ENCODE data around the gene SYNGR1.

SYNGR1 gene

GRCh38 chr22:39349967-39350726 is at the start of gene SYNGR1:
Gene SYNGR1 (plus strand): TSS chr22:39349991. CDS start chr22:39350011, 20 bp downstream.
- no peaks in the 10 kb centered on the region for H3K9me3 ChIP-seq (ENCODE audit: low read length)
- H3K36me3 ChIP-seq (ENCODE audit: insufficient read depth, low read length), result no peaks in the 10 kb centered on the region
- H3K4me1 ChIP-seq (ENCODE audit: insufficient read depth, low read length), result peaks cover 20% of the 10 kb centered on the region
- no peaks in the 10 kb centered on the region for H3K27me3 ChIP-seq (ENCODE audit: insufficient read depth, low read length)
- peak within 1 kb of the TSS; percentile 73 for H3K4me3 ChIP-seq (ENCODE audit: low read length)
- peak within 1 kb of the TSS; percentile 98 for H2AFZ ChIP-seq (ENCODE audit: low read depth, low read length)

GRCh38 chr22:39300186-39300830 is 49.5 kb upstream of the SYNGR1 start:
- Histone ChIP-seq H3K9me3 (ENCODE audit: low read length) (peaks cover 5% of the 10 kb centered on the region), H2AFZ (ENCODE audit: low read depth, low read length) (peak overlapping the region; percentile 38), H3K27me3 (ENCODE audit: insufficient read depth, low read length) (peaks cover 2% of the 10 kb centered on the region), H3K36me3 (ENCODE audit: insufficient read depth, low read length) (no peaks in the 10 kb centered on the region), H3K4me3 (ENCODE audit: low read length) (peak overlapping the region; percentile 2), H3K4me1 (ENCODE audit: insufficient read depth, low read length) (peaks cover 11% of the 10 kb centered on the region)

GRCh38 chr22:39301108-39301507 is 48.7 kb upstream of the SYNGR1 start:
- Histone ChIP-seq H2AFZ (ENCODE audit: low read depth, low read length) (no peak overlapping the region), H3K4me3 (ENCODE audit: low read length) (no peak overlapping the region), H3K27me3 (ENCODE audit: insufficient read depth, low read length) (peaks cover 2% of the 10 kb centered on the region), H3K4me1 (ENCODE audit: insufficient read depth, low read length) (peaks cover 11% of the 10 kb centered on the region), H3K36me3 (ENCODE audit: insufficient read depth, low read length) (no peaks in the 10 kb centered on the region), H3K9me3 (ENCODE audit: low read length) (peaks cover 5% of the 10 kb centered on the region)

- Histone ChIP-seq H3K36me3 (ENCODE audit: insufficient read depth, low read length) (no peaks in the 10 kb centered on the region), H2AFZ (ENCODE audit: low read depth, low read length) (no peak overlapping the region), H3K9me3 (ENCODE audit: low read length) (peaks cover 5% of the 10 kb centered on the region), H3K4me1 (ENCODE audit: insufficient read depth, low read length) (peaks cover 11% of the 10 kb centered on the region), H3K4me3 (ENCODE audit: low read length) (no peak overlapping the region), H3K27me3 (ENCODE audit: insufficient read depth, low read length) (peaks cover 2% of the 10 kb centered on the region)
These were observed 47.9 kb upstream of the SYNGR1 start for GRCh38 chr22:39301926-39302325.

GRCh38 chr22:39302431-39302960 is 47.3 kb upstream of the SYNGR1 start:
- Histone ChIP-seq H3K9me3 (ENCODE audit: low read length) (peaks cover 5% of the 10 kb centered on the region), H3K4me1 (ENCODE audit: insufficient read depth, low read length) (peaks cover 11% of the 10 kb centered on the region), H2AFZ (ENCODE audit: low read depth, low read length) (no peak overlapping the region), H3K27me3 (ENCODE audit: insufficient read depth, low read length) (peaks cover 2% of the 10 kb centered on the region), H3K36me3 (ENCODE audit: insufficient read depth, low read length) (no peaks in the 10 kb centered on the region), H3K4me3 (ENCODE audit: low read length) (no peak overlapping the region)

GRCh38 chr22:39303358-39303757 is 46.4 kb upstream of the SYNGR1 start:
- H3K9me3 ChIP-seq (ENCODE audit: low read length), result peaks cover 5% of the 10 kb centered on the region
- H3K4me3 ChIP-seq (ENCODE audit: low read length), result no peak overlapping the region
- peaks cover 2% of the 10 kb centered on the region for H3K27me3 ChIP-seq (ENCODE audit: insufficient read depth, low read length)
- no peaks in the 10 kb centered on the region for H3K36me3 ChIP-seq (ENCODE audit: insufficient read depth, low read length)
- peaks cover 8% of the 10 kb centered on the region for H3K4me1 ChIP-seq (ENCODE audit: insufficient read depth, low read length)
- no peak overlapping the region for H2AFZ ChIP-seq (ENCODE audit: low read depth, low read length)

- H3K4me3 ChIP-seq (ENCODE audit: low read length), result no peak overlapping the region
- H3K36me3 ChIP-seq (ENCODE audit: insufficient read depth, low read length), result no peaks in the 10 kb centered on the region
- peaks cover 5% of the 10 kb centered on the region for H3K9me3 ChIP-seq (ENCODE audit: low read length)
- peaks cover 2% of the 10 kb centered on the region for H3K27me3 ChIP-seq (ENCODE audit: insufficient read depth, low read length)
- H2AFZ ChIP-seq (ENCODE audit: low read depth, low read length), result no peak overlapping the region
- H3K4me1 ChIP-seq (ENCODE audit: insufficient read depth, low read length), result peaks cover 8% of the 10 kb centered on the region
These were observed 45.7 kb upstream of the SYNGR1 start for GRCh38 chr22:39303892-39304671.

GRCh38 chr22:39306456-39307361 is 43.1 kb upstream of the SYNGR1 start:
- Histone ChIP-seq H3K36me3 (ENCODE audit: insufficient read depth, low read length) (peaks cover 3% of the 10 kb centered on the region), H3K4me3 (ENCODE audit: low read length) (no peak overlapping the region), H3K9me3 (ENCODE audit: low read length) (peaks cover 5% of the 10 kb centered on the region), H3K4me1 (ENCODE audit: insufficient read depth, low read length) (peaks cover 8% of the 10 kb centered on the region), H3K27me3 (ENCODE audit: insufficient read depth, low read length) (no peaks in the 10 kb centered on the region), H2AFZ (ENCODE audit: low read depth, low read length) (no peak overlapping the region)

GRCh38 chr22:39308614-39309363 is 41.0 kb upstream of the SYNGR1 start:
- H2AFZ ChIP-seq (ENCODE audit: low read depth, low read length), result no peak overlapping the region
- no peak overlapping the region for H3K4me3 ChIP-seq (ENCODE audit: low read length)
- peaks cover 8% of the 10 kb centered on the region for H3K4me1 ChIP-seq (ENCODE audit: insufficient read depth, low read length)
- peaks cover 24% of the 10 kb centered on the region for H3K36me3 ChIP-seq (ENCODE audit: insufficient read depth, low read length)
- H3K27me3 ChIP-seq (ENCODE audit: insufficient read depth, low read length), result no peaks in the 10 kb centered on the region
- no peaks in the 10 kb centered on the region for H3K9me3 ChIP-seq (ENCODE audit: low read length)

- H3K27me3 ChIP-seq (ENCODE audit: insufficient read depth, low read length), result no peaks in the 10 kb centered on the region
- peaks cover 30% of the 10 kb centered on the region for H3K36me3 ChIP-seq (ENCODE audit: insufficient read depth, low read length)
These were observed 40.4 kb upstream of the SYNGR1 start for GRCh38 chr22:39309364-39309861.

GRCh38 chr22:39309881-39310714 is 39.7 kb upstream of the SYNGR1 start:
- peaks cover 37% of the 10 kb centered on the region for H3K36me3 ChIP-seq (ENCODE audit: insufficient read depth, low read length)
- peaks cover 8% of the 10 kb centered on the region for H3K4me1 ChIP-seq (ENCODE audit: insufficient read depth, low read length)
- H3K9me3 ChIP-seq (ENCODE audit: low read length), result no peaks in the 10 kb centered on the region

More at GRCh38 chr22:39309364-39309861, 40.4 kb upstream of the SYNGR1 start:
- Histone ChIP-seq H3K4me1 (ENCODE audit: insufficient read depth, low read length) (peaks cover 8% of the 10 kb centered on the region), H3K4me3 (ENCODE audit: low read length) (no peak overlapping the region), H3K9me3 (ENCODE audit: low read length) (no peaks in the 10 kb centered on the region), H2AFZ (ENCODE audit: low read depth, low read length) (no peak overlapping the region)

More at GRCh38 chr22:39309881-39310714, 39.7 kb upstream of the SYNGR1 start:
- Histone ChIP-seq H3K27me3 (ENCODE audit: insufficient read depth, low read length) (no peaks in the 10 kb centered on the region), H2AFZ (ENCODE audit: low read depth, low read length) (no peak overlapping the region), H3K4me3 (ENCODE audit: low read length) (no peak overlapping the region)
